SH-SY5Y (cell line): ENCODE results near the gene FSTL4.

Experiments
- GATA2 ChIP-seq: IDR thresholded peaks from 2 replicates; pipeline ENCODE4 v1.6.1; 2011; ENCODE audit warnings: mild to moderate bottlenecking, low read depth, low read length
- GATA3 ChIP-seq: IDR thresholded peaks from 2 replicates; pipeline ENCODE4 v1.6.1; 2011; ENCODE audit warnings: low read depth, mild to moderate bottlenecking, low read length, moderate library complexity

DNA sequence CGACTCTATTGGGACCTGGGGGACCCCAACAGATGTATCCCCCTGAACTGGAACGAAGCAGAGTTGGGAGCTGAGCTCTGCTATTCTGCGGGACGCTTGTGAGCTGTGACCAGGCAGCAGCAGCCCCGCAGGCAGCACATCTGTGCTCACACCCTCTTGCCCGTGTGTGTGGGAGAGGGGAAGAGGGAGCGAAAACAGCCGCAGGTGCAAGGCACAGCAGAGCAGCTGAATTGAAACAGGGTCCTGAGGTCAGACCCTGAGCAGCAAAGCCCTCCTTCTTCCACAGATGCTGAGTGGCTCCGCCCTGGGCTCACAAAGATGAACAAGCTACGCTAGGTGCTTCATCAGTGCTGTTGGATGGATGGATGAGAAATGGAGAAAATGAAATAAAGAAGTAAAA is 361.8 kb downstream of the FSTL4 start:
- TF ChIP-seq GATA2 (no peak), GATA3 (no peak)
